Lower leg skin (tissue), 4 donors: ENCODE data around the gene GATAD2B. TPM values are rescaled to one million over a fixed set of nuclear protein-coding genes. Genes with fewer than 3 reads are reported as not detected.

Source experiments
- DNase-seq, 2 donors: peaks; one replicate each; pipeline ENCODE4 v3.0.0-alpha.2; 2019; ENCODE audit warnings: low spot score in 2 of 2
- H3K4me3 ChIP-seq: fragments of 200-600 bp; sonication (generic); 2 replicates; pipeline ENCODE4 v1.5.1; 2017; ENCODE audit warnings: mild to moderate bottlenecking, low read depth; ENCODE audit not compliant: poor library complexity, severe bottlenecking
- POLR2A ChIP-seq, 2 donors: fragments of 450-650 bp; IDR thresholded peaks; one replicate each; pipeline ENCODE4 v1.6.1; 2016 to 2017; ENCODE audit warnings: antibody characterized with exemption in 2 of 2, mild to moderate bottlenecking in 1 of 2, moderate library complexity in 1 of 2
- WGBS, 2 donors: methylation state at CpG; one replicate each; pipeline ENCODE4 v1.1.5; 2018; 5-methylcytosine and 5-hydroxymethylcytosine counted together
- intact Hi-C: fragments of 100-400 bp; cut with DNase I; formaldehyde crosslinking; loops from one replicate; pipeline ENCODE4 v1.15.0; 2023; ENCODE audit warnings: low total_unique reads
- total RNA-seq, 4 donors: library from RNA; depleted of rRNA; stranded (reverse); fragments of >200 nt; gene quantifications; one replicate each; pipeline ENCODE4 v1.1.0, GENCODE V29; 2016
- TF ChIP-seq, protein P1 (sequence below), 3 donors: fragments of 450-650 bp; IDR thresholded peaks; one replicate each; pipeline ENCODE4 v1.5.1; 2016; ENCODE audit warnings: antibody characterized with exemption in 3 of 3, mild to moderate bottlenecking in 3 of 3, moderate library complexity in 2 of 3

The GATAD2B gene
- total RNA-seq, 4 donors from 2014 or later, result 24.1 to 49.3 (median 29.3) TPM

DNA sequence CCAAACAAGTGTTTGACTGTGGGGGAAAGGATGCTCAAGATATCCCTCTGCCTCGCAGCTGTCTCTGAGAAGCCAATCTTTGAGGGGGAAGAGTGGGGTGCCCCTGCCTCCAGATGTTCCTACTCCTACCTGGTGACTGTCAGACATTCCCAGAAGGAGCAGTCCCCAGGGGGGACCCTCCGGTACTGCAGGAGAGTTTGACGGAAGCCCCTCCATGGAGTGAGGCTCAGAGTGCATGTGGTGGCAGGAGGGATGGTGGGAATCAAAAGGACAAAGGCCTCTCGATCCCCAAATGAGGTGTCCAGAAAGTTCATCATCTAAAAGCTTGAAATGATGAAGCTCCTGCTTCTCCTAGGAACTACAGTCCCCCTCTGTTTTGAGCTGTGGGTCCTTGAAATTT lies 142.2 kb downstream of the GATAD2B start:
- WGBS, 2 donors, result 52 to 59% methylated on average over 4 of the region's 4 CpGs
- intact Hi-C loops, result no loop called here
- TF ChIP-seq, protein P1, sequence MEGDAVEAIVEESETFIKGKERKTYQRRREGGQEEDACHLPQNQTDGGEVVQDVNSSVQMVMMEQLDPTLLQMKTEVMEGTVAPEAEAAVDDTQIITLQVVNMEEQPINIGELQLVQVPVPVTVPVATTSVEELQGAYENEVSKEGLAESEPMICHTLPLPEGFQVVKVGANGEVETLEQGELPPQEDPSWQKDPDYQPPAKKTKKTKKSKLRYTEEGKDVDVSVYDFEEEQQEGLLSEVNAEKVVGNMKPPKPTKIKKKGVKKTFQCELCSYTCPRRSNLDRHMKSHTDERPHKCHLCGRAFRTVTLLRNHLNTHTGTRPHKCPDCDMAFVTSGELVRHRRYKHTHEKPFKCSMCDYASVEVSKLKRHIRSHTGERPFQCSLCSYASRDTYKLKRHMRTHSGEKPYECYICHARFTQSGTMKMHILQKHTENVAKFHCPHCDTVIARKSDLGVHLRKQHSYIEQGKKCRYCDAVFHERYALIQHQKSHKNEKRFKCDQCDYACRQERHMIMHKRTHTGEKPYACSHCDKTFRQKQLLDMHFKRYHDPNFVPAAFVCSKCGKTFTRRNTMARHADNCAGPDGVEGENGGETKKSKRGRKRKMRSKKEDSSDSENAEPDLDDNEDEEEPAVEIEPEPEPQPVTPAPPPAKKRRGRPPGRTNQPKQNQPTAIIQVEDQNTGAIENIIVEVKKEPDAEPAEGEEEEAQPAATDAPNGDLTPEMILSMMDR (IDR thresholded peaks at IDR 0.05), result no peak
- no peak overlapping the region for H3K4me3 ChIP-seq
- DNase-seq, result no peak

DNA sequence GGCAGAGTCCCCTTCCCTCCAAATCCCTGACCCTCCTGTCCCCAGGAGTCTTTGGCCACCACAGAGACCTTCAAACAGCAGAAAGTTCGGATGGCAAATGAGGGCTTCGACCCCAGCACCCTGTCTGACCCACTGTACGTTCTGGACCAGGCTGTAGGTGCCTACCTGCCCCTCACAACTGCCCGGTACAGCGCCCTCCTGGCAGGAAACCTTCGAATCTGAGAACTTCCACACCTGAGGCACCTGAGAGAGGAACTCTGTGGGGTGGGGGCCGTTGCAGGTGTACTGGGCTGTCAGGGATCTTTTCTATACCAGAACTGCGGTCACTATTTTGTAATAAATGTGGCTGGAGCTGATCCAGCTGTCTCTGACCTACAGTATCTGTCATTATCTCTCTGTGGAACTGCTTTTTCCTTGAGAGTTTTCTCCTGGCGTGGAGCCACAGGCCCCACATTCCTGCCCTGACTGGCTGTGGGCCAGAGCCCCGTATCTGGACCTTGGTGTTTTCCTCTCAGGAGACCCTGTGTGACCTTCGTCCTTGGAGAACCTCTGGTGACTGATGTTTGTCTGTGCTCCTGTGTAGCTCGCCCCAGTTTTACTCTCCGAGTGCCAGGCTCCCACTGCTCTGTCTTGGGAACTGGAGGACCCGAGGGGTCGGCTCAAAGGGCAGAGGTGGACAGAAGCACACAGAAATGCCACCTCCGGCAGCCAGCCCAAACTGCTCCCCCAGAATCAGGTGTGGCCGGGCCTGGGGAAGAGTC lies 142.8 kb downstream of the GATAD2B start:
- intact Hi-C loops, result no loop called here
- 66 to 76% methylated on average over 17 of the region's 17 CpGs for WGBS, 2 donors
- no peak for TF ChIP-seq POLR2A (IDR thresholded peaks at IDR 0.05)
- TF ChIP-seq, protein P1 (IDR thresholded peaks at IDR 0.05), result no peak
- DNase-seq, result no peak
- no peak overlapping the region for H3K4me3 ChIP-seq

DNA sequence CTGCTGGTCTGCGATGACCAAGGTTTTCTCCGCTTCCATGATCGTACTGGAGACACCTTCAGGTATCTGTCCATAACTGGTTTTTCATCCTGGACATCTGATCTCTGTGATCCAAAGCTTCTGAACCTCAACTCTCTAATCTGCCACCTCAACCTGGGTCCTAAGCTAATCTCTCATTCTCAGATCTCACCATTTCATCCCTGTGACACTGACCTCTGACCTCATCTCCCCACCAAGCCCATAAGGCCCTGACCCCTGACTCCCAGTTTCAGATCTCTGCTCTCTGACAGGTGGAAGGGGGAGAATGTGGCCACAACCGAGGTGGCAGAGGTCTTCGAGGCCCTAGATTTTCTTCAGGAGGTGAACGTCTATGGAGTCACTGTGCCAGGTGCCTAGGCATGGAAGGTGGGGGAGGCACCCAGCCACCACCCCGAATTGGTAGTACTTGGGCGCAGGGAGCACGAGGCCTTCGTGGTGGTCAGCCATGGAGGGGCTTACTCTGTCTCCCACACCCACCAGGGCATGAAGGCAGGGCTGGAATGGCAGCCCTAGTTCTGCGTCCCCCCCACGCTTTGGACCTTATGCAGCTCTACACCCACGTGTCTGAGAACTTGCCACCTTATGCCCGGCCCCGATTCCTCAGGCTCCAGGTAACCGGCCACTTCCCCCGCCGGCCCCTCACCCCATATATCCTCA lies 143.8 kb downstream of the GATAD2B start:
- intact Hi-C loops, result no loop called here
- WGBS, 2 donors, result 87 to 89% methylated on average over 18 of the region's 18 CpGs
- TF ChIP-seq, protein P1 (IDR thresholded peaks at IDR 0.05), result no peak
- TF ChIP-seq POLR2A (IDR thresholded peaks at IDR 0.05), result no peak
- no peak for DNase-seq
- no peak overlapping the region for H3K4me3 ChIP-seq

DNA sequence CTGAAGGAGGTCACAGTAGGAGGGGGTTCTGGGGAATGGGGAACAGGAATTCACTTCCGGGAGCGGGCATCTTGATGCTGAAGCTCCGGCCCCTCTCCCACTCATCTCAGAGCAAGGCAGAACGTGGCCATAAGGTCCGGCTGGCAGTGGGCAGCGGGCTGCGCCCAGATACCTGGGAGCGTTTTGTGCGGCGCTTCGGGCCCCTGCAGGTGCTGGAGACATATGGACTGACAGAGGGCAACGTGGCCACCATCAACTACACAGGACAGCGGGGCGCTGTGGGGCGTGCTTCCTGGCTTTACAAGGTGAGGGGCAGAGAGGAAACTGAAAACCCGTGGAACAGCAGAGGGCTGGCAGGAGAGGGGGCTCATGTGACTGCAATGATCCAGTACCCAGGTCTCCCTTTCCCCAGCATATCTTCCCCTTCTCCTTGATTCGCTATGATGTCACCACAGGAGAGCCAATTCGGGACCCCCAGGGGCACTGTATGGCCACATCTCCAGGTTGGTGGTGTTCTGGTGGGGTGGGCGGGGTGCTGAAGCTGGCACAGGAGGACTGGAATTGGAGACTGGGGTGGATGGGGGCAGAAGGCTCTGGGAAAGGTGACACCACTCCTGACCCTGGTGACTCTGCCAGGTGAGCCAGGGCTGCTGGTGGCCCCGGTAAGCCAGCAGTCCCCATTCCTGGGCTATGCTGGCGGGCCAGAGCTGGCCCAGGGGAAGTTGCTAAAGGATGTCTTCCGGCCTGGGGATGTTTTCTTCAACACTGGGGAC lies 144.5 kb downstream of the GATAD2B start:
- DNase-seq, result no peak
- H3K4me3 ChIP-seq, result no peak overlapping the region
- WGBS, 2 donors, result 88 to 96% methylated on average over 21 to 22 of the region's 22 CpGs
- no peak for TF ChIP-seq POLR2A (IDR thresholded peaks at IDR 0.05)
- TF ChIP-seq, protein P1 (IDR thresholded peaks at IDR 0.05), result no peak
- intact Hi-C loops, result no loop called here

DNA sequence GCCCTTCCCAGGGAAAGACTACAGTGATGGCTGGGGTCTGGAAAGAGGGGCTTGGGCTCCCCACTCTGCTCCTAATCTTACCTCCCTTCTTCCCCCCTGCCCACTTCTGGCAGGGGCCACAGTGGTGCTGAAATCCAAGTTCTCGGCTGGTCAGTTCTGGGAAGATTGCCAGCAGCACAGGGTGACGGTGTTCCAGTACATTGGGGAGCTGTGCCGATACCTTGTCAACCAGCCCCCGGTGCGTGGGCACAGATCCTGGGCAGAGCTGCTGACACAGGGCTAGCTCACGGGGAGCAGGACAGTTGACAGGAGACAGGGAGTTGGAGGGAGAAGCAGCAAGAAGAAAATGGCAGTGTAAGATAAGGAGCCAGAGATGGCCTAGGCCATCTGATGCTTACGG lies 145.1 kb downstream of the GATAD2B start:
- 67 to 74% methylated on average over 7 of the region's 7 CpGs for WGBS, 2 donors
- TF ChIP-seq POLR2A (IDR thresholded peaks at IDR 0.05), result no peak
- TF ChIP-seq, protein P1 (IDR thresholded peaks at IDR 0.05), result no peak
- intact Hi-C loops, result no loop called here
- peak in 1 of 2 donors; percentile 85 for DNase-seq
- no peak overlapping the region for H3K4me3 ChIP-seq
